Ammon's horn (tissue), 1 donor: Measurements from ENCODE around the gene TBC1D10A.
A peak's percentile ranks its signal among the peaks of the same experiment; 100 is the strongest.

ENCODE experiments used
- DNase-seq: peaks from one replicate; pipeline ENCODE4 v3.0.0-alpha.2; 2016; ENCODE audit warnings: low spot score

TBC1D10A gene

GRCh38 chr22:30299322-30299721 is 27.4 kb downstream of the TBC1D10A start:
- DNase-seq: no peak

GRCh38 chr22:30297991-30298701 is 28.6 kb downstream of the TBC1D10A start:
- DNase-seq: no peak

DNA sequence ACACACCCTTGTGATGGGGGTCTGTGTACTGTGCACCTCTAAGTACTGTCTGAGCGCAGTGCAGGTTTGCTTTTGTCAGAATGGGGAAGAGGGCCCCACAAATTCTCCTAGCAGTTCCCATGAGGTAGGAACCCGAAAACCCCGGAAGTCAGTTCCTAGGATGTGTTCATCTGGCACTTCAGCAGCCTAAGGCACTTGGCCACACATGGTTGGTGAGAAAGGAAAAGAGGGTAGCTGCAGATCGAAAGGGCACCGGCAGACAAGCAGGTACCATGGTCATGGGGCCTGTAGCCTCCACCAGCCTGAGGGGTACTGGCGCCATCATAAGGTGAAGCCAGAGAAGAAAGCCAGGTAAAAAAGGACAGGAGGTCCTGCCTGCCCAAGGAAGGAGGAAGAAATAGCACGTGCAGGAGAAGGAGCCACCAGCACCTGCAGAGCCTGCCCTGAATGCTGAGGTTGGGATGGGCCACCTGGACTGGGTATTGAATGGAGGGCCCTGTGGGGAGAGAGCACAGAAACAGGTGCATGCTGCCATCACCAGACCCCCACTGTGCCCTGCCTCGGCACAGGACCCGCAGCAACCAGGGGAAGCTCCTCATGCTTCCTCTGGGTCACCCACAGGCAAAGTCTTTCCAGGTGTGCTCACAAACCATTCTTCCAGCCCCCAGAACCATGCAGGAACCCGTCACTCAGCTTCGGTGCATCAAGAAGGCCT is 29.3 kb downstream of the TBC1D10A start:
- DNase-seq: no peak

- no peak for DNase-seq
Observed at GRCh38 chr22:30296833-30297232, 29.9 kb downstream of the TBC1D10A start.

GRCh38 chr22:30296324-30296723 is 30.4 kb downstream of the TBC1D10A start:
- no peak for DNase-seq

GRCh38 chr22:30295576-30295975 is 31.2 kb downstream of the TBC1D10A start:
- DNase-seq: no peak

DNA sequence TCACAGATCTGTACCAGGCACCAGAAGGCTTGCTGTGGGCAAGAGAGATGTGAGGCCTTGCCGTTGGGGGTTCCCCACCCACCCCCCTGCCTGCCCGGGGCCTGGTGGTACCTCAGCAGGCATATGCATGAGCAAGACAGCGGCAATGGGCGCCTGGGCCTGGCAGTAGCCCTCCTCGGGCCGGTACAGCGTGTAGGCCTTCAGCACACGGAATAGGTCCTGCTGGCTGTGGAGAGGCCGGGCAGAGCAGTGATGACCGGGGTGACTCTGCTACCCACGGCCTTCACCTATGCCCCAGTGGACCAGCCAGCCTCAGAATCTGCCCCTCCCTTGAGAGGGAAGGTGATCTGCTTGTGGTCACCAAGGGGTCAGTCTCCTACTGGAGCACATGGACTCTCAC is 31.9 kb downstream of the TBC1D10A start:
- DNase-seq: no peak

- DNase-seq: peak; percentile 63
Observed at GRCh38 chr22:30294066-30294465, 32.7 kb downstream of the TBC1D10A start.

GRCh38 chr22:30293026-30293425 is 33.7 kb downstream of the TBC1D10A start:
- DNase-seq: no peak

DNA sequence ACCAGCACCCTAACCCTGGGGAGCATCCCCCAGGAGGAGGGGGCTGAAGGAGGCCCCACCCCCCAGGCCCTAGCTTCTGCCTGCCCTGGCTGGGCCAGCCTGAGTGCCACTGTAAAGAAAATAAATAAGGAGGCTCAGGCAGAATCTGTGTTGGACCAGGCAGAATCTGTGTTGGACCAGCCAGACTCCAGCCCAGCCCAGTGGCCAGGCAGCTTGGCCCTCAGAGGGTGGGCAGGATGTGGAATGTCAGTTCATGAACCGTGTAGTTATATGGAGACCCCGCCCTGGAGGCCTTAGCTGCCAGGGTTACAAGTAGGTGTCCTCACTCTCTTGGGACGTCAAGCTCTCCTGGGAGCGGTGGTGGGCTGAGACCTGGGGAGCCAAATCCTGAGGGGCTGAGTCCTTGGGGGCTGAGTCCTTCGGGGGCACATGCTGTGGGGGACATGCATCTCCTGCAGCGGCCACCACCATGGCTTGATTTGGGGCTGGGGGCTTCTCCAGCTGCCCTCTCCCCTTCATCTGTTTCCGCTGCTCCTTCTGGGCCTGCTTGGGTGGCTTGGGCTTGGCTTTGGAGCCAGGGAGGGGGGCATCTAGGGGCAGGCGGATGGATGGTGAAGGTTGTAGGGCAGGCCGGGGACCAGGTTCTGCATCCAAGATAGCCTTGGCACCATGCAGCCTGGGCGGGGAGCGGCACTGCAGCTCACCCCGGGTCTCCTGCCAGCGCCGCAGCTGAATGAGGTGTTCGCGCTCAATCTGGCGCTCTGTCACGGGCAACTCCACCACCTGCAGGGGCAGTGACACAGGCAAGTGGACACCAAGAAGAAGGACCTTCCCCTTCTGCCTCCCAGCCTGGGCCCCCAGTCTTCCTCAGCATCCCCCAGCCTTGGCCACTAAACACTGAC is 34.4 kb downstream of the TBC1D10A start:
- DNase-seq: no peak

DNA sequence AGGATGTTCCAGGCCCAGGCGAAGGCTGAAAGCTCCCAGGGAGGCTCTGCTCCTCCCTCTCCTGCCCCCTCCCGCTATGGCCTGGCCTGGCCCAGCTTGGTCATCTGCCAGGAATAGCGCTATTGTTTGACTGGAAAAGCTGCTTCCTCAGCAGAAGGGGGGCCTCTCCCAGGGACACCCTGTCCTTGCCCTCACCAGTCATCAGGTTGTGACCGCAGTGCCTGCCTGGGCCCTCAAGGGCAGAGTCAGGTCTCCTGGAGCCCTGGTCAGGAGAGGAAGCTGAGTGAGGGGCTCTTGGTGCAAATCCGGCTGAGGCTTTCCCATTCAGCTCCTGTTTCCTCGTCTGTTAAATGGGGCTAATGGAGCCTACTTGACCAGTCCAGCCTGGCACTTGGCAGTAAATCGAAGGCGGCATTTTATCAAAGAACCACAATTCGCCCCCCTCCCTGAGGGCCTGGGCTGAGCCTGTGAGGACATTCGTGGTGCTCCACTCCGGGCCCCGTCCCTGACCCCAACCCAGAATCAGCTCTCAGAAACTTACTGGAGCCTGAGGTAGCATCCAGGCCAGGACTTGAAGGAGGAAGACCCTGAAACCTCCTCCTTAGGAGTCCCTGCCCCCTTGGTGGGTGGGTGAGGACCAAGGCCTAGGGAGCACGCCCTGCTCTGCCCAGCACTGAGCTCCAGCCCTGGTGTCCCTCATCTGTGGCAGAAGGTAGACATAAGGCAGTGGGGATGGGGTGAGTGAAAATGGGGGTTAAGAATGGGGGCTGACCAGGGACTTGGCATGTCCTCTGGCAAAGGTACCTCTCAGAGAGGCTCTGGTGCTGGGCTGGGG is 35.5 kb downstream of the TBC1D10A start:
- peak; percentile 93 for DNase-seq

- DNase-seq: no peak
Observed at GRCh38 chr22:30290342-30291057, 36.2 kb downstream of the TBC1D10A start.

DNA sequence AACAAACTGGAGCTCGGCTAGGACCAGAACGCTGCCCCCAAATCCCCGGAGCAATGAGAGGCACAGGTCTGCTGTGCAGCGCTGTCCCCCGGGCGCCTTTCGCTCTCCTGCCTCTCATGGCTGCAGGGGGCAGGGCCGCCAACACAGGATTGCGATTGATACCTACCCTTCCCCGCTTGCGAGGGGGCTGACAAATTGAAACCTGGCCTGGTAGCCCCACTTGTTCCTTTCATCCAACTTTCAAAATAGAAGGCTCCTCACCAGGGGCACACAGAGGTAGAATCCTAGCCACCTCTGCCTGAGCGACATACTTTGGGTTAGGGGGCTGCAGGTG is 36.8 kb downstream of the TBC1D10A start:
- no peak for DNase-seq

DNA sequence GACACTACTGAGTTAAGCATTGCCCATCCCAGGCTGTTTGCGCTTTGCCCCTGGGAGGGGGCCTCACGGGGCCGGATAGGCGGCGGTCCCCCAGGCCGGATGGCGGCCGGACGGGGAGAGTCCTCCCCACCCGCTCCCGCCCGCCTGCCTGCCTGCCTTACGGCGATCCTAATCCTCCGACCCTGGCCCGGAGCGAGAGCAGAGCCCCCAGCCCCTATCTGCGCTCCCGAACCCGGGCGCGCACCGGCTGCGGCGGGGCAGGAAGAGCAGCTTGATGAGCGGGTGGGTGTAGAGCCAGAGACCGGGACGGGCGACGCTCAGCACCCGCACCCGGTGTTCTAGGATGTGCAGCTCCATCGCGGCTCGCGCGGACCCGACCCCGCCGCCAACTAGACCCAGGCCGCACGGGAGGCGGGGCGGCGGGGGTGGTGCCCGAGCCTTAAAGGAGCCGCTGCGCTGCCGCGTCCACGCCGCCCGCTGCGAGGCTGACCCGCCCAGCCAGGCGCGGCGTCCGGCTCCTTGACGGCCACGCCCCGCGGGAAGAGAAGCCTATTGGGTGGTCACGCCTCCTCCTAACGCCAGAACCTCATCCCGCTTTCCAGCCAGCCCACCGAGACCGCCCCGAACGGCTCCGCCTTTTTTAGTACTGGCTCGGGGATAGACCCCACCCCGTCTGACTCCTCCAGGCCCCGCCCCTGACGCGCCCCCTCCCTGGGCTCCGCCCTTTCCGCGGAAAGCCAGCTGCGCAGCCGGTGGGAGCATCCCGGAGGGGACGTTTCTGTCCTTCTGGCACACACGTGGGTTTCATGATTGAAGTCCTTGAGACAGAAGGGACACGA is 37.4 kb downstream of the TBC1D10A start, which contains the start of gene CASTOR1:
CASTOR1 (minus strand) TSS at position 365 of the 839 bp plus-strand sequence; CDS start at position 357, 8 bp downstream.
- DNase-seq: peak; percentile 99

DNA sequence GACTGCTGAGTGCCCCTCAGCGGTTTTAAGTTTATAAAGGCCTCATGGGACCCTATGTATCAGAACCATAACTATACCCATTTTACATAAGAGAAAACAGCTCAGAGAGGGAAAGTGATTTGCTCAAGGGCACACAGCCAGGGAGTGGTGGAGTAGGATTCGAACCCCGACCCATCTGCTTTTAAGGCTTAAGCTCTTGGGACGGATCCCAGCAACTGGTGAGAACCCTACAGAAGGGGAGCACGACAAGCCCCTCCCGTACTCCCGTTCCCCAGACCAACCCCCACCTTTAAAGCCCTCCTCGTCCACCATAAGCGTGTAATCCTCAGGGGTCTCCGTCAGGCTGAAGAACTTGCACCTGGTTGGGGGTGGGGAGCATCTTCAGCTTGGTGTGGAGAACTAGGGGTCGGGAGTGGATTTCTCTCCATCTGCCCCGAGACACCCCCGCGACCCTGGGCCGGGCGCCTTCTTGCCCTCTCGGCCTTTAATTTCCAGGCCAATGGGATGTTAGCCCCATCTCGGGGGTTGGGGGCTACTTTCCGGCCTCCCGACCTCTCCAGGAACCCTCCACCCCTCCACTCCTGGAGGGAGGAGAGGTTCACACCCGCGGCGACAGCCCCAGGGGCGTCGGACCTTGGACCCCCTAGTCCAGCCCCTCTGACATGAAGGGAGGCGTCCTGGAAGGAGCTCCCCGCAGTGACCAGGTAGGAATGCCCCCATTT is 38.2 kb downstream of the TBC1D10A start:
- no peak for DNase-seq

DNA sequence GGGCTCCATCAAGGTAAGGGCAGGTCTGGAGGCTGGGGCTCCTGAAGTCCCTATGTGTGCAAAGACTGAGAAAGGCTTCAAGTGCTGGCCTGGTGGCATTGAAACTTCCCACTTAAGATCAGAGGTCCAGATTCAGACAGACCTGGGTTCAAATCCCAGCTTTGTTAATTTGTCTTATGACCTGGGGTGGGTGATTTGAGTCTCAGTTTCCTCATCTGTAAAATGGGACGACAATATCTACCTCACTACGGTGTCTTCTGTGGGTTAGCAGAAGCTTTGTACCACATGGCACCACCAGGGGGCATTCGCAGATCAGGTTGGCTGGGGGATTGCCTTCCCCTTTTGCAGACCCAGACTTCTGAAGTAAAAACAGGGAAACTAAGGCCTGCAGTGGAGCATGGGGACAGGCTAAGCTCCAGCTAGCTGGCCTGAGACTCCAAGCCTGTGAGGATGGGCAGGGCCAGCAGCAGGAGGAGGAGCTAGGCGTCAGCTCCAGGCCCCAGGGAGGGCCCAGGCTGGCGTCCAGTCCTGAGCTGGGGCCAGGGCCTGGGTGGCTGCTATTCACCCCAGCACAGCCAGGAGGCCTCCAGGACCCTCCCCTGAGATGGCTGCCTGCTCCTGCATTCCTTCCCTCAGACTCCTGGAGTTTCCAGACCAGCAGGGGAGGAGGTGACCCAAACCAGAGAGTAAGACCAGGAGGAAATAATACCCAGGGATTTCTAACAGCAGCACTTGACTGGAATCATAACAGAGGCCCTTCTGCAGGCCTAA is 38.9 kb downstream of the TBC1D10A start:
- DNase-seq: peak; percentile 88

DNA sequence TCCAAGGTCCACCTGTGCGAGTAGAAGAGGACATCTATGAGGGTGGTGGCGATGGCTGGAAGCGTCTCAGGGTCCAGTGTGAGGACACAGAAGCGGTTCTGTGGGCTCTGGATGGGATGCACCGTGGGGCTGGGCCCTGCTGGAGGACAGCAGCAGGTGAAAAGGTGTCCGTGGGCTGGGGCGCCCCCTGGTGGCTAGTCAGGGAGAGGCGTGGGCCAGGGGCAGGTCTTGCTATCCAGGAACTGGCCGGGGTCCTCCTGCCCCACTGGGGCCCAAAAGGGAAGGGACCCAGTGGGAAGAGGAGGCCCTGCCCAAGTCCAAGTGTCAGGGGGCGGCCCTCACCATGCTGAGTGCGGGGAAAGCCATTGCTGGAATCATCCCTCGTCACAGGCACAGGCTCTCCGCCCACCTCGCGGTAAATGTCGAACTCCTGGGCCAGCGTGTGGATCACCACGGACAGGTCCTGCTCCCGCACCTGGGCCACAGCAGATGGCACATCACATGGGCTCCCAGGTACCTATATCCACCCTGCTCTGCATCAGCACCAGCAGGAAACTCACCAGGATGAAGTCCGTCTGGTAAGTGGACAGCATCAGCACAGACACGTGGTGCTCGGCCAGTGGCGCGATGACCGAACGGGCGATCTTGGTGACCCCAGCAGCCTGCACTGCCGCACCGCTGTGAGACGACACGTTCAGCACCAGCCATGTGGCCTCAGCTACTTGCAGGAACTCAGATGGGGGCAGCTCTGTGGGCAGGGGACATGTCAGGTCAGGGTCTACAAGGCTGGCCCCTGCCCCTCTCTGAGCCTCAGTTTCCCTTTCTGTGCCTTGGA is 39.7 kb downstream of the TBC1D10A start:
- DNase-seq: peak; percentile 55

DNA sequence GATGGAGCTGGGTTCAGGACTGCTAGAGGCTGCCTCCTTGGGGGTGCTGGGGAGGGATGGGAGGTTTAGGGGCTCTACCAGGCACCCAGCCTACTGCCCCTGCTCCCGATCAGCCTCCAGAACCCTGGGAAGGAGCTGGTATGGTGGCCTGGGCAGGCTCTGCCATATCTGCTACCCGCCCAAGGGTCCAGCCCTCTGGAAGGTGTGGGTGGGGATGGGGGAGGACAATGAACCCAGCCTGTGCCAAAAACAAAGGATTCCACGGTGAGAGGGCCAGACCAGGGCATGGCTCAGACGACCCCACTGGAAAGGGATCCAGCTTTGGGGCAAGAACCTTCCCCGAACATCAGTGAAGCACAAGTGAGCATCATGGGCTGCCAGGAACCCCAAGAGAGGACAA is 40.4 kb downstream of the TBC1D10A start:
- DNase-seq: no peak
